Astrocyte of the hippocampus (primary cell): ENCODE measurements around the gene TMPRSS9.

Source experiments
- DNase-seq: peaks from one replicate; pipeline ENCODE4 v3.0.0; 2011; ENCODE audit warnings: low read depth, low spot score

Gene TMPRSS9

GRCh38 chr19:2420490-2420889 lies 60.4 kb downstream of the TMPRSS9 start:
- no peak for DNase-seq

- no peak for DNase-seq
Measured at GRCh38 chr19:2421581-2422306, 61.7 kb downstream of the TMPRSS9 start.

GRCh38 chr19:2423071-2423914 lies 63.2 kb downstream of the TMPRSS9 start:
- DNase-seq = no peak

GRCh38 chr19:2423915-2424685 lies 64.0 kb downstream of the TMPRSS9 start:
- DNase-seq = no peak

- peak; percentile 89 for DNase-seq
Measured at GRCh38 chr19:2424686-2425621, 64.9 kb downstream of the TMPRSS9 start.

GRCh38 chr19:2425622-2426581 lies 65.8 kb downstream of the TMPRSS9 start:
- no peak for DNase-seq

- DNase-seq = peak; percentile 57
Measured at GRCh38 chr19:2426611-2427428, 66.8 kb downstream of the TMPRSS9 start.

- peak; percentile 99 for DNase-seq
Measured at GRCh38 chr19:2427429-2428320, 67.6 kb downstream of the TMPRSS9 start, which contains the start of gene TIMM13. TIMM13 (minus strand) TSS chr19:2427586; CDS start chr19:2427533, 53 bp downstream.

GRCh38 chr19:2428321-2428690 lies 68.2 kb downstream of the TMPRSS9 start:
- peak; percentile 51 for DNase-seq

- no peak for DNase-seq
Measured at GRCh38 chr19:2428756-2429711, 69.0 kb downstream of the TMPRSS9 start.

GRCh38 chr19:2429917-2430535 lies 70.0 kb downstream of the TMPRSS9 start:
- no peak for DNase-seq

GRCh38 chr19:2431318-2432055 lies 71.4 kb downstream of the TMPRSS9 start:
- DNase-seq = no peak

GRCh38 chr19:2432131-2432848 lies 72.2 kb downstream of the TMPRSS9 start:
- no peak for DNase-seq

- DNase-seq = no peak
Measured at GRCh38 chr19:2433854-2434253, 73.8 kb downstream of the TMPRSS9 start.

- DNase-seq = no peak
Measured at GRCh38 chr19:2434267-2434666, 74.2 kb downstream of the TMPRSS9 start.
